Loucy (cell line): ENCODE results near the gene ADGRL3.

Experiments
- EZH2phosphoT487 ChIP-seq: fragments of 200-600 bp; IDR thresholded peaks from 2 replicates; pipeline ENCODE4 v1.6.1; 2018; ENCODE audit warnings: antibody characterized with exemption, mild to moderate bottlenecking, moderate library complexity, borderline replicate concordance
- TF ChIP-seq, protein P1 (sequence below): fragments of 200-600 bp; sonication (generic); conservative IDR thresholded peaks from 2 replicates; pipeline ENCODE4 v1.5.1; 2014; ENCODE audit warnings: mild to moderate bottlenecking, antibody characterized with exemption, low read length

DNA sequence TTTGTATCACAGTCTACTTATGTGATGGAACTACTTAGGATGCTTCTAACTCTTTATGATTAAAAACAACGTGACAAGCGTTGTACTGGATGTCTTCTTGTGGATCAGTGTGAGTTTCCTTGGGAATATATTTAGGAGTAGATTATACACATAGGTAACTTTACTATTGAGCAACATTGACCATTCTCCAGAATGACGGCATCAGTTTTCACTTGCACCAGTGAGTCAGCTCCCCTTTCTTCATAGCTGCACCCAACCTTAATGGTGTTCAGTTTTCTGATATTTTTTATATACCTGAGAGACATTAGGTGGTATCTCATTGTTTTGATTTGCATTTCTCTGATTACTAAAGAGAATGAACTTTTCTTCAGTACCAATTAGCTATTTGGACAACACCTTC is 343.9 kb downstream of the ADGRL3 start:
- TF ChIP-seq, protein P1, sequence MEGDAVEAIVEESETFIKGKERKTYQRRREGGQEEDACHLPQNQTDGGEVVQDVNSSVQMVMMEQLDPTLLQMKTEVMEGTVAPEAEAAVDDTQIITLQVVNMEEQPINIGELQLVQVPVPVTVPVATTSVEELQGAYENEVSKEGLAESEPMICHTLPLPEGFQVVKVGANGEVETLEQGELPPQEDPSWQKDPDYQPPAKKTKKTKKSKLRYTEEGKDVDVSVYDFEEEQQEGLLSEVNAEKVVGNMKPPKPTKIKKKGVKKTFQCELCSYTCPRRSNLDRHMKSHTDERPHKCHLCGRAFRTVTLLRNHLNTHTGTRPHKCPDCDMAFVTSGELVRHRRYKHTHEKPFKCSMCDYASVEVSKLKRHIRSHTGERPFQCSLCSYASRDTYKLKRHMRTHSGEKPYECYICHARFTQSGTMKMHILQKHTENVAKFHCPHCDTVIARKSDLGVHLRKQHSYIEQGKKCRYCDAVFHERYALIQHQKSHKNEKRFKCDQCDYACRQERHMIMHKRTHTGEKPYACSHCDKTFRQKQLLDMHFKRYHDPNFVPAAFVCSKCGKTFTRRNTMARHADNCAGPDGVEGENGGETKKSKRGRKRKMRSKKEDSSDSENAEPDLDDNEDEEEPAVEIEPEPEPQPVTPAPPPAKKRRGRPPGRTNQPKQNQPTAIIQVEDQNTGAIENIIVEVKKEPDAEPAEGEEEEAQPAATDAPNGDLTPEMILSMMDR, result no peak
- TF ChIP-seq EZH2phosphoT487, result no peak
